Heart left ventricle (tissue), 13 donors: ENCODE results near the gene ARAP1.

Experiments
- CTCF ChIP-seq, 12 donors: fragments of 200-600 bp; sonication (generic) in 4 of 12; IDR thresholded peaks; one replicate each; pipeline versions ENCODE4 v1.5.0 to v1.8.0; 2018 to 2022; ENCODE audit warnings: antibody characterized with exemption in 12 of 12, mild to moderate bottlenecking in 5 of 12
- POLR2A ChIP-seq, 2 donors: fragments of 450-650 bp; IDR thresholded peaks; one replicate each; pipeline ENCODE4 v1.6.1; 2017; ENCODE audit warnings: antibody characterized with exemption in 2 of 2, mild to moderate bottlenecking in 2 of 2, moderate library complexity in 2 of 2
- donor health status: ischemic (EF 13 %, LVEDD 7.1; RV severe dilation, severe dysfunction).
- donor health status: DM: no; HTN: yes; CAD: no.
- donor health status: DM: no; HTN: no; CAD: no.
- donor health status: ischemic (EF 25% LVEDD 6.9; RV normal size, moderate dysfunction).
- donor health status: ischemic (EF 25% LVEDD 5.7; RV mildly dilated, moderate dysfunction).
- donor health status: ischemic (EF 35%, LVEDD 5.7; RV mildly dilated, moderate dysfunction).
- donor health status: nonischemic (EF 11% LVEDD 7.7; RV severe dilation, severe dysfunction).
- donor health status: DM: yes; HTN: yes; CAD: no.
- donor health status: PGD.
- donor health status: ischemic (EF 29% LVEDD 5.4; RV normal size, mild dysfunction).
- donor health status: nonischemic (EF 23%, LVEDD 6.1; RV moderate dilation, normal function).

GRCh38 chr11:72747289-72747855 is 4.8 kb downstream of the ARAP1 start:
- TF ChIP-seq CTCF (IDR thresholded peaks at IDR 0.05) = no peak
- no peak for TF ChIP-seq POLR2A (IDR thresholded peaks at IDR 0.05)
